OCI-LY7 (cell line): ENCODE measurements around the gene CIB4. TPM values are rescaled to one million over a fixed set of nuclear protein-coding genes. Genes with fewer than 3 reads are reported as not detected.

ENCODE experiments used
- BruUV-seq: library from RNA; stranded (reverse); fragments of 400-500 nt; replicated peaks from 2 replicates; lab custom pipeline; 2021; lab: Mats Ljungman, UMichigan
- CTCF ChIA-PET: fragments of 300-600 bp; sonication (Branson Sonifier 250); formaldehyde crosslinking; loops from one replicate; lab custom pipeline; 2022; ENCODE audit warnings: antibody characterized with exemption; ENCODE audit not compliant: unreplicated experiment; lab: Charles Lee
- POLR2A ChIA-PET: fragments of 300-600 bp; sonication (Branson Sonifier 250); formaldehyde crosslinking; loops from one replicate; lab custom pipeline; 2022; ENCODE audit warnings: antibody characterized with exemption; lab: Charles Lee
- DNase-seq: peaks from one replicate; pipeline ENCODE4 v3.0.0-alpha.2; 2015; ENCODE audit warnings: low spot score
- H2AFZ ChIP-seq: fragments of 200-600 bp; sonication (generic), shearing (Covaris generic); 2 replicates; pipeline ENCODE4 v1.6.1; 2014; ENCODE audit warnings: mild to moderate bottlenecking, antibody characterized with exemption, low read length, moderate library complexity
- H3K27ac ChIP-seq: fragments of 200-600 bp; sonication (generic); 2 replicates; pipeline ENCODE4 v1.5.1; 2014; ENCODE audit warnings: mixed run types, low read depth, mild to moderate bottlenecking, moderate library complexity, low read length, inconsistent platforms; ENCODE audit not compliant: poor library complexity, severe bottlenecking
- H3K36me3 ChIP-seq: fragments of 200-600 bp; sonication (generic); 2 replicates; pipeline ENCODE4 v1.6.1; 2014; ENCODE audit warnings: mild to moderate bottlenecking, antibody characterized with exemption, low read length, moderate library complexity, mixed read lengths; ENCODE audit not compliant: insufficient read depth
- H3K4me1 ChIP-seq: fragments of 200-600 bp; sonication (generic); 2 replicates; pipeline ENCODE4 v1.5.1; 2014; ENCODE audit warnings: mild to moderate bottlenecking, low read length; ENCODE audit not compliant: insufficient read depth, poor library complexity, severe bottlenecking
- H3K4me2 ChIP-seq: fragments of 200-600 bp; sonication (generic); 2 replicates; pipeline ENCODE4 v1.6.1; 2014; ENCODE audit warnings: mild to moderate bottlenecking, low read length
- H3K4me3 ChIP-seq: fragments of 200-600 bp; sonication (generic); 2 replicates; pipeline ENCODE4 v1.5.1; 2014; ENCODE audit warnings: mild to moderate bottlenecking, low read depth, low read length; ENCODE audit not compliant: poor library complexity, severe bottlenecking
- H3K79me2 ChIP-seq: fragments of 200-600 bp; sonication (generic); 2 replicates; pipeline ENCODE4 v1.6.1; 2016; ENCODE audit warnings: low read depth, mild to moderate bottlenecking, low read length, moderate library complexity, mixed read lengths; ENCODE audit not compliant: insufficient read depth
- H3K9me2 ChIP-seq: fragments of 200-600 bp; sonication (generic); 2 replicates; pipeline ENCODE4 v1.6.1; 2016; ENCODE audit warnings: mild to moderate bottlenecking, low read length, mixed read lengths; ENCODE audit not compliant: insufficient read depth
- H3K9me3 ChIP-seq: fragments of 200-600 bp; sonication (generic); 2 replicates; pipeline ENCODE4 v1.6.1; 2014; ENCODE audit warnings: mild to moderate bottlenecking, mixed run types, low read length, mixed read lengths
- H4K20me1 ChIP-seq: fragments of 200-600 bp; sonication (generic); 2 replicates; pipeline ENCODE4 v1.6.1; 2014; ENCODE audit warnings: mild to moderate bottlenecking, antibody characterized with exemption, low read length, moderate library complexity, mixed read lengths; ENCODE audit not compliant: insufficient read depth
- CTCF ChIP-seq: fragments of 200-600 bp; sonication (generic); conservative IDR thresholded peaks from 2 replicates; pipeline ENCODE4 v1.5.1; 2014; ENCODE audit warnings: mild to moderate bottlenecking, antibody characterized with exemption, low read length, moderate library complexity, mixed read lengths
- EZH2phosphoT487 ChIP-seq: fragments of 200-600 bp; sonication (generic); IDR thresholded peaks from 2 replicates; pipeline ENCODE4 v1.6.1; 2018; ENCODE audit warnings: low read depth, borderline replicate concordance, mild to moderate bottlenecking, mixed run types, antibody characterized with exemption, low read length, moderate library complexity, mixed read lengths
- intact Hi-C: fragments of 100-400 bp; cut with micrococcal nuclease; formaldehyde crosslinking; loops from one replicate; pipeline ENCODE4 v1.10.0; 2022; ENCODE audit not compliant: unreplicated experiment
- total RNA-seq, 2 experiments: library from RNA; depleted of rRNA in 1 of 2; stranded (reverse); fragments of >200 nt in 1 of 2; shearing (Covaris generic) in 1 of 2; gene quantifications; 2 replicates each; pipeline ENCODE4 v1.2.3, GENCODE V29; 2014 to 2022

CIB4 gene
- total RNA-seq, 2 experiments from 2014 or later = not detected

GRCh38 chr2:26631401-26632170, 9.6 kb downstream of the CIB4 start:
- no peaks in the 10 kb centered on the region for H3K9me2 ChIP-seq
- H2AFZ ChIP-seq = no peak overlapping the region
- no peaks in the 10 kb centered on the region for H3K4me1 ChIP-seq
- no peaks in the 10 kb centered on the region for H3K9me3 ChIP-seq
- TF ChIP-seq EZH2phosphoT487 = no peak
- TF ChIP-seq CTCF = no peak
- intact Hi-C loops = no loop called here
- no TSS peak for BruUV-seq
- H3K36me3 ChIP-seq = no peaks in the 10 kb centered on the region
- no peaks in the 10 kb centered on the region for H3K79me2 ChIP-seq
- H4K20me1 ChIP-seq = no peaks in the 10 kb centered on the region
- ChIA-PET CTCF (no interaction called here), POLR2A (no interaction called here)
- no peak overlapping the region for H3K4me3 ChIP-seq
- DNase-seq = no peak
- H3K4me2 ChIP-seq = no peak overlapping the region
- no peak overlapping the region for H3K27ac ChIP-seq

- Histone ChIP-seq H3K9me3 (no peaks in the 10 kb centered on the region), H3K4me1 (no peaks in the 10 kb centered on the region), H3K9me2 (no peaks in the 10 kb centered on the region), H3K79me2 (no peaks in the 10 kb centered on the region), H3K27ac (no peak overlapping the region), H3K36me3 (no peaks in the 10 kb centered on the region), H2AFZ (no peak overlapping the region), H4K20me1 (no peaks in the 10 kb centered on the region), H3K4me2 (no peak overlapping the region), H3K4me3 (no peak overlapping the region)
- no TSS peak for BruUV-seq
- DNase-seq = no peak
- TF ChIP-seq EZH2phosphoT487 (no peak), CTCF (no peak)
- intact Hi-C loops = no loop called here
- POLR2A ChIA-PET = no interaction called here
- CTCF ChIA-PET = no interaction called here
Measured at GRCh38 chr2:26630669-26631360, 10.4 kb downstream of the CIB4 start.

- H4K20me1 ChIP-seq = no peaks in the 10 kb centered on the region
- H2AFZ ChIP-seq = no peak overlapping the region
- H3K4me2 ChIP-seq = no peak overlapping the region
- DNase-seq = no peak
- H3K4me1 ChIP-seq = no peaks in the 10 kb centered on the region
- BruUV-seq = no TSS peak
- intact Hi-C loops = no loop called here
- H3K27ac ChIP-seq = no peak overlapping the region
- H3K79me2 ChIP-seq = no peaks in the 10 kb centered on the region
- no peaks in the 10 kb centered on the region for H3K36me3 ChIP-seq
- CTCF ChIA-PET = no interaction called here
- POLR2A ChIA-PET = no interaction called here
- no peaks in the 10 kb centered on the region for H3K9me3 ChIP-seq
- TF ChIP-seq CTCF (no peak), EZH2phosphoT487 (no peak)
- H3K4me3 ChIP-seq = no peak overlapping the region
- H3K9me2 ChIP-seq = no peaks in the 10 kb centered on the region
Measured at GRCh38 chr2:26630235-26630634, 10.9 kb downstream of the CIB4 start.
